ENCODE results near the gene TAS1R2.

Gene TAS1R2

GRCh38 chr1:18796950-18797349, 62.5 kb downstream of the TAS1R2 start:
- no peak for DNase-seq

GRCh38 chr1:18795002-18795689, 64.3 kb downstream of the TAS1R2 start:
- DNase-seq, result no peak

- no peak for DNase-seq
Measured at GRCh38 chr1:18794561-18794960, 64.9 kb downstream of the TAS1R2 start.

- DNase-seq, result no peak
Measured at GRCh38 chr1:18794051-18794450, 65.4 kb downstream of the TAS1R2 start.

GRCh38 chr1:18793164-18793563, 66.3 kb downstream of the TAS1R2 start:
- no peak for DNase-seq

- DNase-seq, result no peak
Measured at GRCh38 chr1:18792747-18793146, 66.7 kb downstream of the TAS1R2 start.
